ENCODE measurements around the gene GJA5.

GJA5 gene

GRCh38 chr1:147723691-147724323 lies 36.6 kb downstream of the GJA5 start:
- peak; percentile 26 for DNase-seq

- no peak for DNase-seq
These were observed 38.3 kb downstream of the GJA5 start for GRCh38 chr1:147722124-147722523.

DNA sequence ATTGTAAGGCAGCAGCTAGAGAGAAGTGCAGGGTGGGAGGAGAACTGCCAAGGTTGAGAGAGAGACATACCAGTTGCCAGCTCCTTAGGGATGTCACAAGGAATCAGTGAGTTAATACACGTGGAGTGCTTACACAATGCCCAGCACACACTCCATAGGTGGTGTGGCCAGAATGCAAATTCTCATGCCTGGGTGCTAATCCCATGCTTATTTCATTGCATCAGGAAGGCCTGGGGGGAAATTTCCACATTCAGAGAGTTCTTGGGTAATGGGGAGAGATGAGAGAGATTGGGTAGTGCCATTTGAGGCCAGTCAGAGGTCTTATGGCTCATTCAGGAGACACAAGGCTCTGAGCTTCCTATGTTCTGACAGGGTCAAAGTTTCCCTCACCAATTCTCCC lies 38.7 kb downstream of the GJA5 start:
- no peak for DNase-seq

- no peak for DNase-seq
These were observed 39.8 kb downstream of the GJA5 start for GRCh38 chr1:147720557-147720956.

- DNase-seq: no peak
These were observed 40.6 kb downstream of the GJA5 start for GRCh38 chr1:147719711-147720225.

- no peak for DNase-seq
These were observed 41.2 kb downstream of the GJA5 start for GRCh38 chr1:147719029-147719698.

GRCh38 chr1:147717706-147718097 lies 42.7 kb downstream of the GJA5 start:
- DNase-seq: no peak

DNA sequence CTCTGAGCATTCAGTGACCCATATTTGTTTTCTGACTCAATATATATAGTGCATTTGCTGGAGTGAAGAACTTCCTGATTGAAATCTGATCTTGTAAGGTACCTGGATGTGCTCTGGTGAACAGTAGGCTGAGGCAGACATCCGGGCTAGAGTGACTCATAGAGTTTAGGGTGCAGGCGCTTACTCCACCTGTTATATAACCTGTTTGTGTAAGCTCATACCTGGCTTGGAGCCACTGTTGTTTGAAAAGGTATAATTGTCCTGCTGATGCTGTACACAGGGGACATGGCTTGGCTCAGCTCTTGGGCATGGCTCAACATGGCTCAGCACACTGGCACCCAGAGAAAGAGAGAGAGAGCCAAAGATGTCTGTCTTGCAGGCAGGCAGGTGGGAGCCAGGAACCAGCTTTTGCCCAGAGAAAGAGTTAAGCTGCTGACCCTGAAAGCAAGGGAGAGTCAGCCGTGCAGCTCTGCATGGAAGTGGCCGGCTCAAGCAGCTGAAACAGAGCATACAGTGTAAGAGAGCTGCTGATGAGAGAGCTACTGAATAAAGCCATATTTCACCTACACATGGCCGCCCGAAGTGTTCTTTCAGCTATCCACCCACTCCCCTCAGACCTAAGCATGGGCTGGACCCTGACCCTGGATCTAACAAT lies 43.2 kb downstream of the GJA5 start:
- no peak for DNase-seq

- no peak for DNase-seq
These were observed 47.8 kb downstream of the GJA5 start for GRCh38 chr1:147712605-147713004.
